GM18858 (cell line): ENCODE data around the gene TRAF3.

Experiments
- ATAC-seq: cut with Tn5 transposase; IDR thresholded peaks from one replicate; pipeline ENCODE4 v1.9.1; 2021; ENCODE audit not compliant: unreplicated experiment

The TRAF3 gene

DNA sequence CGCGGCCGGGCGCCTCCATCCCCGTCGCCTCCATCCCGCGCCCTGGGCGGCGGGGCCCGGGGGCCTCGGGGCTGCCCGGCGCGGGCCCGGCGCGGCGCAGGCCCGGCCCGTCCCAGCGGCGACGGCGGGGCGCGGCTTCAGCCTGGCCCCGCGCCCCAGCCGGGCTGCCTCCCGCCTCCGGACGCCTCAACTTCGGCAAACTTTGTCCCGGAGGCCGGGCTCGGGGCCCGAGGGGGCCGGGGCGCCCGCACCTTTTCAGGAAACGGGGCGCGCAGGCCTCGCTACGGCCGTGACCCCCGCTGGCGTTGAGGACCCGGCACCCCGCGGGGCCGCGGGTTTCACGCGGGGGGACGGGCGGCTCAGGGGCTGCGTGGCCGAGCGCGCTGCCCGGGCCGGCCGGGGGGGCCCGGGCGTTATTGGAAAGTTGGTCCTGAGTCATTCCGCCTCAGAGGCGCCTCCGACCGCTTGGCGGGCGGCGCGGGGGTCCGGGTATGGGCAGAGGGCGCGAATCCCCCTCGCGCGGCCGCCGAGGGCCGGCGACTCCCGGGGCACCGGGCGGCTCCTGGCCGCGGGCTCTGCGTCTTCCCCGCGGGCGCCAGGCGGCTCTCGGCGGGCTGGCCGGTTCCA, 575 bp downstream of the TRAF3 start:
- peak; percentile 16 for ATAC-seq

DNA sequence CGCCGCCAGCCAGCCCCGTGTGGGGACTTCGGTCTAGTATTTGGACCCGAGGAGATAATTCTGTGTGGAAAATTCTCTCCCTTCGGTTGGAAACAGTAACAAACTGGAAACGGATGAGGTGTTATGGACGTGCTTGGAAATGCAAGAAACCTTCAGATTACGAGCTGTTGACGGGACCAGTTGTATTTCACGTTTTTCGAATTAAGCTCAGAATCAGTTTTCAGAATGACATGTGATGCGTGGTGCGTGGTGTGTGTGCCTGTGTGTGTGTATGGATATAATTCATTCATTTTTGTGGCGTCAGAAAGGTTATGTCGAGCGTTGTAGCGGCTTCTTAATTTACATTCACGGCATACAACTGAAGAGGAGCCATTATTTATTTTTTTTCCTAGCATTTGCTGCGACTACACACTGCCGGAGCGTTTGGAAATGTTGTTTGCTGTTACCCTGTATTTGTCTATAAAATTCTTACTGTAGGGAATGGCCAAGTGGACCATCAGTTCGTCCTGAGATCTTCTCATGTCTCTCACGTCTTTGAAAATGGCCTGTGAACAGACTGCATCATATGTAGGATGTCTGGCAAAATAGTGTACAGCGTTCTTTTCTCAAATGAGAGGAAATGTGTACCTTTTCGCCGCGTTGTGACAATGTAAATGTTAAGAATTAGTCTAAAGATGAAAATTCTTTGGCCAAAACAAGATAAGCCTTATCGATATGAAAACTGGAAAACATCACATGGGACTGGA, 1.3 kb downstream of the TRAF3 start:
- ATAC-seq, result no peak

DNA sequence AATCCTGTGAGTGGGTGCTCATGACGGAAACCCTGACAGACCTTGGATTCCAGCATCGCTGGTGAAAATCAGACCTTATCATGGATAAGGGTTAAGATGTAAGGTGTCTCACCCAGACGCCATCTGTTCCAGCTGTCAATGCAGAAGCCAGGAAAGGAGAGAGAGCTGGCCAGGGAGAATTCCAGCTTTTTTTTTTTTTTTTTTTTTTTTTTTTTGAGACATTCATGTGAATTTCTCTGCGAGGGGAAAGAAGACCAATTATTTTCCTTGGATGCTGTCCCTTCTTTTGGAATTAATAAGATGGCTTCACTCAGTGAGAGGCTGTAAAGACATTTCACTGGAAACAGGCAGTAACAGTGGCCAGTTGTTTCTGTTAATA, 1.8 kb downstream of the TRAF3 start:
- no peak for ATAC-seq

DNA sequence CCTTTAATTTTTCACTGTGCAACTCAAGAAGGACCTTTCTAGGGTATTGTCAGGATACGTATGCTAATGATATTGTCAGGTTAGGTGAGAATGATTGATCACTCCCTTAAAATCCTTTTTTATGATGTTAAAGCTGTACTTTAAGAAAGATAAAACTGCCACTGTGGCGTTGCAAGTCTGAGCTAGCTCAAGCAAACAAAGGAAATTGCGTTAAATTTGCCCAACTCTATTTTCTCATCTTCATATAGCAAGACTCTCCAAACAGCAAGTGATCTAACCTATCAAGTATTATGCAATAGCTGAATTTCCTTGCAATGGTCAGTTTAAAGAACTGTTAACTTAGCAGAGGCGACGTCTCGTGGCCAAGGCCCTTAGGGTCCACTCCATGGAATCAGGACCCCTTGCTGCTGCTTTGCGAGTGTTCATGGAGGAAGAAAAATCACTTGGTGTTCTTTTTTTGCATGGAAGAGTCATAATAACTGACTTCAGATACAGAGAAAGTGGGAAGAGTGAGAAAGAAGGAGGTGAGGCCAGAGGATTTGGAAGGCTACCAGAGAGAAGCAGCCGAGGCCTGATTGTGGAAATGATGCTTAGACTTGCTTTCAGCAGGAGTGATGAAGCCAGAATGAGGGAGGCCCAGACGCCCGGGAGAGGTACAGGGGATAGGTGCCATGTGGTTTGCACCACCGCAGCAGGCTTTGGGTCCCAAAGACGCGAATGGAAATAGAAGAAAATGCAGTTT, 2.5 kb downstream of the TRAF3 start:
- no peak for ATAC-seq

DNA sequence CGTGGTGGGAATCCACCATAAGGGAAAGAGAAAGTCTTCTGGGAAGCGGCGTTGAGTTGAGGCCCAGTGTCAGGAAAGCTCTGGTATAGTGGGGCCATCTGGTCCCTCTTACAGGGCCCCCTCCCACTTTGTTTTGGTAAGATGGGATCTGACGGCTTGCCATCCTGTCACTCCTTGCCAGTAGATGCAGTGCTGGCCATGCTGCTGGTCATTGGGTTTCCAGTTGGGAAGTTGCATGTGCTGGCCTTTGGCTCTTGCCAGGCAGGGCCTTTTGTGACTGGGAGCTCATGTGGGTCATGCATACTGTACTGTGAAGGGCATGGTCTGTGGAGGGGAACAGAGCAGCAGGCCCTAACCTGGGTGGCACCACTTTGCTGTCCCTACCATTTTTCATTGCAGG, 3.8 kb downstream of the TRAF3 start:
- no peak for ATAC-seq

DNA sequence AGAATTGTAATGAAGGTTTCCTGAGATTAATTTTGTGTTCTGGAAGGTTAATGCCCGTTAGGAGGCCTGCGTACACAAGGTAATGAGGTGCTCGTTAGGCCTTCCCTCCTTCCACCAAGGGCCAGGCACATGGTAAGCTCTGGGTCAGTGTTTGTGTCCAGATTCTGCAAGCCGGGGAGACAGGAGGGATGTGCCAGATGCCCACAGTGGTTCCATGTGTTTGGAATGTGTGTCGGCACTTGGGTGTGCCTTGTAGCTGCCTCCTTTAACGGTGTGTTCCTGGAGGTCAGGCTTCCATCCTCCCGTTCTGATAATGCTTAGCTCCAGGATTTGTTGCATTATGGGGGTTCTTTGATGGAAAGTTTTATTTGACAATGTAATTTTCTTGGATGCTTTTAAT, 5.7 kb downstream of the TRAF3 start:
- ATAC-seq, result no peak

DNA sequence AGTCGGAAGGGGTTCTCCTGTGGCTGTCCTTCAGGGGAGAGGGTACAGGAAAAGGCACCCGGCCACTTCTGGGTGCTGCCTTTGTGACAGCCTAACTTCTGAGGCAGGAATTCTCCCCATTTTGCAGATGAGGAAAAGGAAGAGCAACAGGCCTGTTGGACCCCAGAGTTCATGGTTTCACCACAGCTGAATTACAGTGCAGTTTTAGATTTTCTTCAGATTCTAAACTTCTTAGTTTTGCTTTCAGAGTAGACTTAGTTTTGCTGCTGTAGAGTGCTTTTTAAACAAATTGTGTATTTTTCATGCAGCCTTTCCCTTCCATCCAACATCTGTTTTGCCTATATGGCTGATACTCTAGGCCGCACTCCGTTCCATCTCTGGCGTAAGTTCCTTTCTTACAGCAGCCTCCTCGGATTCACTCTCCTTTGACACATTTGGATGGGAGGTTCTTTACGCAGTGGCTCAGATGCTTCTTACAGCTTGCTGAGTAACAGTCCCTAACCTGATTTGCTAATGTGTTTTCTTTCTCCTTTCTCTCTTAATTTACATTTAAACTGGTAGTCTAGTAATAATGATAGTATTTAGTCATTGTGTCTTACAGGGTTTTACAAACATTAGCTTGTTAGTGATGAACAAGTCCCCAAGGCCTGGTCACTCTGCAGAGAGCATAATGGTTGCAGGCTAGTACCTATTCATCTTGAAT, 7.8 kb downstream of the TRAF3 start:
- ATAC-seq, result no peak

DNA sequence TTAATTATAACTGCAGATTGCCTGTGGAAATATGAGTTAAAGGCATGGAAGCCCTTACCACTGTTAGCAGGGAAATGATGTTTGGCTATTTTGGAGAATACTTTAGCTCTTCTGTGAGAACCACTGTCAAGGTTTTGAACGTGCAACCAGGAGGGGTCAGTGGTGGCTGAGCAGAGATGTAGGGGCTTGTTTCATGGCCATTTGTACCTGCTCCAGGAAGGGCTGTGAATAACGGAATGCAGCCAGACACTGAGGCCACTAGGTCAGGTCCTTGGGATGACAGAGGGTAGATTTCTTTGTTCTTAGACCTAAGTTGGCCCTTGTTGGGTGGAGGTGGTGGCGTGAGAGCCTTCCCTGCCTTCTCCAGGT, 8.3 kb downstream of the TRAF3 start:
- no peak for ATAC-seq

DNA sequence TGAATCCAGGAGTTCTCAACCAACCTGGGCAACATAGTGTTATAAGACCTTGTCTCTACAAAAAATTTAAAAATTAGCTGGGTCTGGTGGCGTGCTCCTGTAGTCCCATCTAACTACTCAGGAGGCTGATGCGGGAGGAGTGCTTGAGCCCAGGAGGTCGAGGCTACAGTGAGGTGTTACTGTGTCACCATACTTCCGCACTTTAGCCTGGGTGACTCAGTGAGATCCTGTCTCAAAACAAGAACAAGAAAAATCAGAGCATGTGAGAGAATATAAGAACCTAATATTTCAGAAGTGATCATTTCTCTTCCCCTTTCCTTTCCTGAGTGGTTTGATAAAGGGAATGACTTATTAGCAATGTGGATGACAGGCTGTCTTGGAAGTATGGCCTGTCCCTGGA, 9.5 kb downstream of the TRAF3 start:
- ATAC-seq, result no peak

DNA sequence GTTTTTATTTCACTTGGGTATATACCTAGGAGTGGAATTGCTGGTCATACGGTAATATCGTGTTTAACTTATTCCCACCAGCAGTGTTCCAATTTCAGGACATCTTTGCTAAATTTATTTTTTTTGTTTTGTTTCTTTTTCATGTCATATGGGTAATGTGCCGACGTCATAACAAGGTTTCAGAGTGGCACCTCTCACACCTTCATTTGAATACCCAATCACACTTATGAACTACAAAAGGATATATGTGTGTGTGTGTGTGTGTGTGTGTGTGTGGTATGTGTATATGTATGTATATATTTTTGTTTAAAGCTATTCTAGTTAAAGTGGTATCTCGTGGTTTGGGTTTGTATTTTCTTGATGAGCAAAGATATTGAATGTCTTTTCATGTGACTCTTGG, 12.1 kb downstream of the TRAF3 start:
- no peak for ATAC-seq

DNA sequence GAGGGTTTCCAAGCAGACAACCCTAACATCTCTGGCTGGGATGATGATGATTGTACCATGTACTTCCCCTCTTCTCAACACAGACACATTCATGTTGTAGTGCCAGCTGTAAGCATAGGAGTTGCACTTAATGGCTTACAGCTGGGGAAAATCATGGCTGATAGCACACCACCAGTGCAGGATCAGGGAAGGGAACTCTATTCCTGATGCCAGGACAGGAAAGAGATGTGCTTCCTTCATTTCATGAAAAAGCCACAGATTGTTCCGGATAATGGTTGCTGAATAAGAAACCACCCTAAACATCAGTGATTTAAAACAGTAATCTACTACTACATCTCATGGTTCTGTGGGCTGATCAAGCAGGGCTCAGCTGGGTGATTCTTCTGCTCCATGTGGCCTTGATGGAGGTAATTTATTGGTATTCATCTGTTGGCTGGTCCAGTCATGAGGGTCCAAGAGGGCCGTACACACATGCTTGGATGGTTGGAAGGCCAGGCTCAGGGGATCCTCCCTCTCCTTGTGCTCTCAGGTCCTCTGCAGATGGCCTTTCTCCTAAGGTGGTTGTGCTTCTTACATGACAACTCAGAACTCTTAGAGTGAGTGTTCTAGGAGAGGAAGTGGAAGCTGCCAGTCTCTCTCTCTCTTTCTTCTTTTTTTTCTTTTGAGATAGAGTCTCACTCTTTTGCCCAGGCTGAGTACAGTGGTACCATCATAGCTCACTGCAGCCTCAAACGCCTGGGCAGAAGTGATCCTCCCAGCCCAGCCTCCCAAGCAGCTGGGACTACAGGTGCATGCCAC, 16.5 kb downstream of the TRAF3 start:
- no peak for ATAC-seq

DNA sequence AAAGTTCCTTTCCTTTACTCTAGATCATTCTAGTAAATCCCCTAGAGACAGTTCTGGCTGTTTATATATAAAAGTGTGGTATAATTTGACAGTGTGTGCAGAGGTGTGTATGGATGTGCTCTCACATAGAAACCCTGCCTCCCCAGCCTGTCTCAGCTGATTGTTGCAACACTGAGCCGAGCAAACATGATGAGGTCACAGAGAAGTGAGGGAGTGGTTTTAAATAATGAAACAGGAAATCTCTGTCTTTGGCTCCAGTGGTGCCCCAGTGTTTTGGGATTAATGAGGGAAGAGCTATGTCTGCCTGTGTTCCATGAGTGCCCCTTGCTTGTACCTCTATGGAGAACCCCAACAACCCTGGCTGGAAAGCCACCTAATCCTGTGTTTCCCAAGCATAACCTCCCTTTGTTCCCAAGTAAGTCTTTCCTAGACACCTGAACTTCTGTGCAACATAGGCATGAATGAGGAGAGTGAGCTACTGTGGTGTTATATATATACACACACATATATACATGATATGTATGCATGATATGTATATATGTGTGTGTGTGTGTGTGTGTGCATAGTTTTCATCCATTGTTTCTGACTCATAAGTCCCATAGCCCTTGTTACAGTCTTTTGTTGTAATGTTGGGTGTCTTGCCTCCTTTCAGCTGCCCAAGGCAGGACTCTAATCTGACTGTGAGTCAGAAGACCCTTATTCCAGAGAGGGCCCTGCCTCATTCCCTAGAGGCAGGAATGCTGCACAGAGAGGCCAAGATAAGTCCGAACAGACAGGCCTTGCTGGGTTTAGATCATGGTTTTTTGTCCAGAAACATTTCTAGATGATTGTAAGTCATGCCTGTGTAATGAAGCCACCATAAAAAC, 18.0 kb downstream of the TRAF3 start:
- ATAC-seq, result no peak

DNA sequence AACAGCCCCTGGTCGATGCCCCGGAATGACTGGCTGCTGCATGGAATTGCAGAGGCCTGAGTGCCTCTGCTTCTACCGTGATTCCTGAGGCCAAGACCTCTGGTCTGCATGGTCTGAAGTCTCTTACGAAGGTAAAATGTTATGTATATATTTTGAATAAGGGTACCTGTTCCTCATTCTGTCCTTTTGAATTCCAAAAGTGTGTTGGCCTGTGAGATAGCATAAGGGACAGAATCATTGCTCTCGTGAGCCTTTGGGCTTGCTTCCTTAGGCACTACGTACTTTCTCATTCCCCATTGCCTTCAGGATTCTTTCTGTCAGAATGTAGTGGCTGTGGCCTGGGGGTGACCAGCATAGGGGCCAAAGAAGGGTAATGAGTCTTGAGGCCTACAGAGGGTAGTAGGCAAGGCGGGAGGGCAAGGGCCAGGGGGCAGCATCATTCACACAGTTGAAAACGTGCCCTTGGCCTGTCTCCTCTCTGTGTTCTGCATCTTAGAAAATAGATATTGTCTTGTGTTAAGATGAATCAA, 19.5 kb downstream of the TRAF3 start:
- no peak for ATAC-seq

DNA sequence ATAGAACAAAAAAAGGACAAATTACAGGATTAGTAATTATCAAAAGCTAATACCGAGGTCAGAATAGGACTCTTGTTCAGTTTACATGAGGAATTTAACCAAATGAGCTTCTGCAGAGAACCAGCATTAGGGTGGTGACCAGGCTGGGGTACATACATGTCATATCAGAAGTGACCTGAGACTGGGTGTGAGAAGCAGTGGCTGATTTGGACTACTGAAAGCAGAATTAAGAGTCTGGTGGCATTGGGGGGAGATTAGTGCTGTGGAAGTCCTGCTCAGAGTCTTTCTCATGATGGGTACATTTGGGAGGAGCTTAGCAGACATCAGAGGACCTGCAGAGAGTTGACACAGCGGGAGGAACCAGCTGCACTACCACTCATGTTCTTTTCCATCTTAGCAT, 21.7 kb downstream of the TRAF3 start:
- peak; percentile 66 for ATAC-seq

DNA sequence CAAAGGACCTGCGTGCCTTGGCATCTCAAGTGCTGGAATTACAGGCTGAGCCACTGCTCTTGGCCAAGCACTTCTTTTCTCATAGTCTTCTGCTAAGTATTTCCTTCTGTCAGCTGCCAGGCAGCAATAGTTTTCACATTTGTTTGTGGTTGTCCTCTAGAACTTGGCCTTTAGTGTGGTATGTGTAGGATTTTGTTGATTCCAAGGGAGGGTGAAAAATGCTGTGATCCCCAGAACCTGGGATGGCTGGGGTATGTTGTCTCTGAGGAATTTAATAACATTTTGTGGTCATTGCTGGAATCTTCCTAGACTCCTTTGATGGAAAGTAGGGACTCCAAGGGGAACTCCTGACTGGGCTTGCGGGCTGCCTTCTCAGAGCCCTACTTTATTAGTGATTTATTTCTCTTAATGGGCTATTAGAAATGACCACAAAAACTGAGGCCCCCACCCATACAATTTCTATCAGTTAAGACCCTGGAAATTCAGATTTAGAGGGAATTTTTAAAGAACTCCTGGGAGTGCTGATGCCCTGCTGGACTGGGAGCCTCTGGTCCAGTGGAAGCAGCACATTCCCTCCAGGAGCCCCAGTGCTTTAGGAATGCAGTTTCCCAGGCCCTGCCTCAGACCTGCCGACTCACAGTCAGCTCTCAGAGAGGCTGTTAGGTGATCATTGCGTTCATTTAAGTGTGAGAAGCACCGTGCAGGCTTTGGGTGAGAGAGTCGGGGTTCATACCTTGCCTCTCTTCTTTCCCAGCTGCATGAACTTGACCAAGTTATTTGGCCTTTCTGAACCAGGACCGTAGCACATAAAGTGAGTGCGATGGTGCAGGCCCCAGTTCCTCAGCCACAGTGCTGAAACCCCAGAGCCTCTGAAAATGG, 22.7 kb downstream of the TRAF3 start:
- no peak for ATAC-seq

DNA sequence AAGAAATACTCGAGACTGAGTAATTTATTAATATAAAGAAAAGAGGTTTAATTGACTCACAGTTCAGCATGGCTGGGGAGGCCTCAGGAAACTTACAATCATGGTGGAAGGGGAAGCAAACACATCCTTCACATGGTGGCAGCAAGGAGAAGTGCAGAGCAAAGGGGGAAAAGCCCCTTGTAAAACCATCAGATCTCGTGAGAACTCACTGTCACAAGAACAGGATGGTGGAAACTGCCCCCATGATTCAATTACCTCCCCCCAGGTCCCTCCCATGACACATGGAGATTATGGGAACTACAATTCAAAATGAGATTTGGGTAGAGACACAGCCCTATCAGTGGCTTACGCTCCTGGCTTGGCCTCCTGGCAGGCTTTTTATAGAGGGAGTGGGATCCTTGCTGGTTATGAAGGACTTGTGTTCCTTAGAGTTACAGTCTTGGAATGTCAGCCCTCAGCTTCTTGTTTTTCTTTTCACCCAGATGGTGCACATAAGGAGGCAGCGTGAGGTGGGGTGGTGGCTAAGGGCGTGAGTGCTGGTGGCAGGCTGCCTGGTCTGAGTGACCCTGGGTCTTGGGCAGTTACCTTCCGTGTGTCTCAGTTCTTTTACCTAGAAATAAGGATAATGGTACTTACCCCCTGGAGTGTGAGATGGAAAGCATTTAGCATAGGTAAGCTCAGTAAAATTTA, 25.7 kb downstream of the TRAF3 start:
- no peak for ATAC-seq

DNA sequence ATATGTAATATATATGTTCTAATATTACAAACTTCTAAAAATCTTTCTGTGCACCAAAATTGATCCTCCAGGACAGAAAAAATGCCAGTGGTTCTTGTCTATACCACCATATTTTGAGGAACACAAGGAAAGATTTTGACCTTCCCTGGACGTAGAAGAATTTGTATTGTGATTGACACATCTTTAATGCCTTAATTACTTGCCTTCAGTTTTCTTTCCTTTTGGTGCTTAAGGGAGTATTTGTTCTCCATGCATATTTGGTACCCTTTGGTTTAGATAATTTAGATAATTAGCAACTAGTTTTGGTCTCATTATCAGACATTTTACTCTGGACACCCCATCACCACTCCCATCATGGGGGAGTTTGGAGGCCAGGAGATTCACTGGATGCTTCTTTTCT, 27.6 kb downstream of the TRAF3 start:
- ATAC-seq, result no peak

DNA sequence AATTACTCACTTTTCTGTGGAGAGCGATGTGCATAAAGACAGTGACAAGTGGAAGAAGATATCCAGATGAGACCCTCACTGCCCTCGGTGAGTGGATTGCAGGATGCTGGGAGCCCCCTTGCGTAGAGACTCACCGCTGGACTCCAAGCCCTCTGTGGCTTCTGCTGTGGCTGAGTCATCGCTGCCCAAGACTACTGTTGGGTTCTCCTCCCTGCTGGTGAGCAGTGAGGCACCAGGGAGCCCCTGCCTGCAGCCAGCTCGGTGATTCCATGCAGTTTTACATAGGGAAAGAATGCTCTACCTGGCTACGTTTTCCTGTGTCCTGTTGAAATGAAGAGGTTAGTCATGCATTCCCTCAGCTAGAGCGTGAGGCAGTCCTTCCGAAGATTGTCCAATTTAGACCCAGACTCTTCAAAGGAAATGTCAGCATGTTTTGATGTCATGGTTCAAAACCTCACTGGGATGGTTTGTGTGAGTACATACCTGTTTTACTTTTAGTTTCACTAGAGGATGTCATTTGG, 28.2 kb downstream of the TRAF3 start:
- ATAC-seq, result no peak
